Coronary artery (tissue), 2 donors: ENCODE measurements around the gene GABARAP.
A peak's percentile ranks its signal among the peaks of the same experiment; 100 is the strongest.

Experiments
- DNase-seq: peaks from one replicate; pipeline ENCODE4 v3.0.0-alpha.2; 2017; ENCODE audit warnings: low spot score
- H3K27ac ChIP-seq, 2 donors: fragments of 200-600 bp; sonication (generic); one replicate each; pipeline ENCODE4 v1.5.1; 2016 to 2019
- H3K4me3 ChIP-seq: fragments of 200-600 bp; sonication (generic); 2 replicates; pipeline ENCODE4 v1.5.1; 2016; ENCODE audit warnings: mild to moderate bottlenecking, moderate library complexity
- TF ChIP-seq, protein P1 (sequence below): fragments of 200-600 bp; sonication (generic); IDR thresholded peaks from one replicate; pipeline ENCODE4 v1.5.1; 2019; ENCODE audit warnings: antibody characterized with exemption

GABARAP gene

DNA sequence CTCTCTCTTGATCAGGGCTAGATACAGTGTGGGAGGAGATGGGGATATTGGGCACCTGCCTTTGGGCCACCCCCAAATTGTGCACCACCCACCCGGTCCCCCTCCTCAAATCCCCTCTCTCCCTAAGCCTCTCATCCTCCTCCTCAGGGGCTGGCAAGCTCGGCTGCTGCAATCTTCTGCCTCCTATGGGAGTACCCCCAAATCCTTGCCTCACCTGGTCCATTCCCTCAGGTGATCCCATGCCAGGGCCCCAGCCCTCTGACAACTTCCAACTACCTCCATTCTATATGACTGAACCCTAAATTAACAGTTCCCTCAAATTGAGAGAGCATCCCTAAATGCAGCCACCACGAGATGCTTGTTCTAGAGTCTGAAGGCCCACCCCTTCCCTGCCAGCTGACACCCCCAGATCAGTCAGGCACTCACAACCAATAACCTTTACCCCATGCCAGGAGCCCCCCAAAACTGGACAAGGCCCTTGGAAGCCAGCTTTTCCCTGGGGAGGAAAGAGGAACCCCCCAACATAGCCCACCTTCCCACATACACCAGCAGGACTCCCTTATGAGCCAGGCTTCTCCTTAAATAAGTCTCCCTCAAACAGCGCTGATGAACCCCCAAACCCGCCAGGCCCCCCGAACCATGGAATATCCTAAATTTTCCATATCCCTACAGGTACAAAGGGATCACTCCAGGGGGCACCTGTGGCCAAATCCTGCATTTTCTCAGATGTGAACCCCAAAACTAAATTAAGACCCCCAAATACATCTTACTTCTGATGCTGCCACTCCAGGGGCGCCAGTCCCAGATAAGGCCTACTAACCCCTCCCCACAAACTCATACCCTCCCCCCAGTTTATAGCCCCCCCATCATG lies 25.8 kb downstream of the GABARAP start:
- no peak for DNase-seq

DNA sequence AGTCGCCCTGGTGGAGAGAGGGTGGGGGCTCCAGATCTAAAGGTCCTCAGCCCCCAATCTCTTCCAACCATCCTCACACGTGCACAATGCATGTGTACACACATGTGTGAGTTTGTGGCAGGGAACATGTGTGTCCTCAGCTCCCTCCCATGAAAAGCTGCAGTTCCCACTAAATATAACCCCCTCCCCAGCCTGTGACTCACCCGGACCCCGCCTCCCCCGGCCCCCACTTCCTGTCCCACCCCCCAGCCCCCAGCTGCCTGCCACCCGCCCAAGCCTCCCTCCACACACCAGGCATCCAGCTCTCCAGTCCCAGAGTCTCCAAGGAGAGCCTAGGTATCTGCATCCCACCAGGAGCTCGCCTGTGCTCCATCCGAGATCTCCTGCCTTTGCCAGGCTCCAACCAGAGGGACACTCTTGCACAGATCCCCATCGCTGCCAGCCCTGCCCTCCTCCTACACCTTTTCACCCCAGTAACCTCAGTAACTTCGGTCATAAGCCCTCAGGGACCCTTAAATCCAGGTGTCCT lies 26.5 kb downstream of the GABARAP start:
- H3K27ac ChIP-seq = peak overlapping the region; percentile 69 to 99
- H3K4me3 ChIP-seq = peak overlapping the region; percentile 72
- TF ChIP-seq, protein P1, sequence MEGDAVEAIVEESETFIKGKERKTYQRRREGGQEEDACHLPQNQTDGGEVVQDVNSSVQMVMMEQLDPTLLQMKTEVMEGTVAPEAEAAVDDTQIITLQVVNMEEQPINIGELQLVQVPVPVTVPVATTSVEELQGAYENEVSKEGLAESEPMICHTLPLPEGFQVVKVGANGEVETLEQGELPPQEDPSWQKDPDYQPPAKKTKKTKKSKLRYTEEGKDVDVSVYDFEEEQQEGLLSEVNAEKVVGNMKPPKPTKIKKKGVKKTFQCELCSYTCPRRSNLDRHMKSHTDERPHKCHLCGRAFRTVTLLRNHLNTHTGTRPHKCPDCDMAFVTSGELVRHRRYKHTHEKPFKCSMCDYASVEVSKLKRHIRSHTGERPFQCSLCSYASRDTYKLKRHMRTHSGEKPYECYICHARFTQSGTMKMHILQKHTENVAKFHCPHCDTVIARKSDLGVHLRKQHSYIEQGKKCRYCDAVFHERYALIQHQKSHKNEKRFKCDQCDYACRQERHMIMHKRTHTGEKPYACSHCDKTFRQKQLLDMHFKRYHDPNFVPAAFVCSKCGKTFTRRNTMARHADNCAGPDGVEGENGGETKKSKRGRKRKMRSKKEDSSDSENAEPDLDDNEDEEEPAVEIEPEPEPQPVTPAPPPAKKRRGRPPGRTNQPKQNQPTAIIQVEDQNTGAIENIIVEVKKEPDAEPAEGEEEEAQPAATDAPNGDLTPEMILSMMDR = no peak
- DNase-seq = no peak

More for the DNA sequence above, 25.8 kb downstream of the GABARAP start:
- H3K4me3 ChIP-seq = peak overlapping the region; percentile 72
- TF ChIP-seq, protein P1 = no peak
- peak overlapping the region; percentile 69 to 99 for H3K27ac ChIP-seq

DNA sequence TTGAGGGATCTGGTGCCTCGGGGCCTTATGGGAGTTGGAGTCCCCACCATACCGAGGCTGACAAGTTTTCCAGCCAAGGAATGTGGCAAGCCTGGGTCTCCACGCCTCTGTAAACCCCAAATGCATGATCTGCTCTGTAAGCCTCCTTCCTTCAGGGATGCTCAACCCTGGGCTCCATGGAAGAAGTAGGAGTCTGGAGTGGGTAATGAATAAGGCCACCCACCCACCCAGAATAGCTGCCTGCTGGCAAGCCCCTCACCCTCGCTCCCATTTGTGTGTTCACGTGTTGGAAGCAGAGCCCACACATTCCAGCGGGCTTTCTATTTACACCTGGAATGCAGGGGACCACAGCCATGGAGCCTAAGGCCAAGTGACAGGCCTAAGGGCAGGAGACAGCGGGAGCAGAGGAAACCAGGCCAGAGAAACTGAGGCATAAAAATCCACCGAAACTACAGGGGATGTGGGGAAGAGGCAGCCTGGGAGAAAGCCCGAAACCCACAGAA lies 27.1 kb downstream of the GABARAP start:
- DNase-seq = no peak
- TF ChIP-seq, protein P1 = no peak
- H3K27ac ChIP-seq = peak overlapping the region; percentile 69 to 99
- H3K4me3 ChIP-seq = peak overlapping the region; percentile 72

DNA sequence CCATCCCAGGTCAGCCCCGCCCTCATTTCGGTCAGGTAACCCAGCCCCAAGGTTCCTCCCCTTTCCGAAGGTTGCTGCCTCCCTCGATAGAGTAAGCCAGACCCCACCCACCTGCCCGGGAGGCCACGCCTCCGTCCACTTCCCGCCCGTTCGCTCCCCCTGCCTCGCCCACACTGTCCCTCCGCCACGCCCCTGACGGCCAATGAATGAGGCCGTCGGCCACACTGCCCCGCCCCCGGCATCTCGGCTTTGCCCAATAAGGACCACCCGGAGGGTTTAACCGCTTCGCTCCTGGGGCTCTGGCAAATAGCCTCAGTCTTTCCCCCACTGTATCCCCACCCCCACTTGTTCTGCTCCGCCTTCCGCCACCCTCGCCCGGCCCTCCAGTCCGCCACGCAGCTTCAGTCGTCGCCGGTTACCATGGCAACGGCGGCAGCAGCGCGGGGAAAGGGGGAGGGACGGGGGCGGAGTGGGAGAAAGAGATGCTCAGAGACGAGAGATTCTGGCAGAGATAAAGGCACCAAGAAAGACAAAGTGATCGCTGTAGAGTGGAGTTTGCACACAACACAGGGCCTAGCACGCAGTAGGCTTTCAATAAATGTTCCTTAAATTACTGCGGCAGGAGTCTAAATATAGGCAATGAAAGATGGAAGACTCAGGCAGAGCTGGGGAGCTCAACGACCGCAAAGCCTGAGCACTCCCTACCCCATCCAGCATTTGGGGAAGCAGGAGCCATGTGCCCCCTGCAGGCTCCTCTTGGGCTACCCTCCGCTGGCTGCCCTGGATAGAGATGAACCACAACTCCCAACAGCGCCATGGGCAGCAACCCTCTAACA lies 27.7 kb downstream of the GABARAP start:
- TF ChIP-seq, protein P1 = no peak
- Histone ChIP-seq H3K27ac (peak overlapping the region; percentile 69 to 99), H3K4me3 (peak overlapping the region; percentile 72)
- peak; percentile 99 for DNase-seq

DNA sequence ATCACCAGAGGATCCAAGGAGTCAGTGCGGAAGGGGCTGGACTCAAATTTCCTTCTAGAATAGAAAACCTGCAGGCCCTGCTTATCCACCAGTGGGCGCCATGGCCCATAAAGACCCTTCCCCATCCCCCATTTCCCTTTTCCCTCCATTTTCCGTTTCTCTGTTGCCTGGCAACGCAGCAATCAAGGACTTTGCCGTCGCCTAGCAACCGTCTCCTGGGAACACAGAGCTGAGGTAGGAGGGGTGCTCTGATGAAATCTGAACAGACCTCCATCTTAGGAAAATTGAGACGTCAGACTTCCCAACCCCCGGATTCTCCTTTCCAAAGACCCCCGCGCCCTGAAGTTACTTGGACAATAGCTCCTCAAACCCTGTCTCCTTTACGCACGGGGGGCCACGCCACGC lies 28.4 kb downstream of the GABARAP start:
- peak; percentile 91 for DNase-seq
- peak overlapping the region; percentile 69 to 99 for H3K27ac ChIP-seq
- TF ChIP-seq, protein P1 = no peak
- peak overlapping the region; percentile 72 for H3K4me3 ChIP-seq

DNA sequence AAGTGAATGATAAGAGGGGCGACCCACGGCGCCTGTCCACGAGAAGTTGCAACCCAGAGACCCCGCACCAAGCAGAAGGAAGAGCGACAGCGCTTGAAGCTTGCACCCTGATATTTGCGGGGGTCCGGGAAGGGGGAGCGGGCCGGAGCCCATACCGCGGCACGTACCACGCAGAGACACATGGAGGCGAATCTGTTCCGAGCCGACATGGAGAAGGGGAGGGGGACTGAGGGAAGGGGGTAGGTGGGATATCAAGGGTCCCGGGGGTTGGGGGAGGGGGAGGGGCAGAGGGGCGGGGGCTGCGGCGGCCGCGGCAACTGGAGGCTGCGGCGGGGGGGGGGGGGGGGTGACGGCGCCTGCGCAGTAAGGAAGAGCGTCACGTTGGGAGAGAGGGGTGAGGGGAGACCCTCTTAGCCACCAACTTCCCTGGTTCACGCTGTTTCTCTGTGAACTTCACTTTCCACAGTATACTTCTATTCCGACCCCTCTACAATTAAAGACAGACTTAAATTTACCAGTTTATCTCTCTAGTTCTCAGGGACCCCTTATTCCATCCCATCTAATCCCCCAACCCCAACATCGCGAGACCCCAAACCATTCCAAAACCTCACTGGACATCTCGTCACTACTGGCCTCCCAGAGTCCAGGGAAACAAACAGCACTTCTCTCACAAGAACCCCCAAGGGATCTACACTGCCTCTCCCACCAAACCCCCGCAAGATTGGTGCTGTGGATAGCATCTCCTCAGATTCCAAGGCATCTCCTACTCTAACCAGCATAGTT lies 30.6 kb downstream of the GABARAP start:
- no peak overlapping the region for H3K4me3 ChIP-seq
- H3K27ac ChIP-seq = no peak overlapping the region
- DNase-seq = no peak
- TF ChIP-seq, protein P1 = no peak
